HG03575 (cell line): ENCODE results near the gene SRP14.
"Not testable (repeated sequence)": the region's sequence is repeated elsewhere in the genome, so short reads cannot be mapped to it uniquely, and the experiment has no call there.

Experiments used
- ATAC-seq: cut with Tn5 transposase; IDR thresholded peaks from one replicate; pipeline ENCODE4 v1.9.1; 2021; ENCODE audit not compliant: unreplicated experiment, insufficient number of reproducible peaks, low FRiP score; ENCODE audit errors: extremely low read depth

The SRP14 gene

DNA sequence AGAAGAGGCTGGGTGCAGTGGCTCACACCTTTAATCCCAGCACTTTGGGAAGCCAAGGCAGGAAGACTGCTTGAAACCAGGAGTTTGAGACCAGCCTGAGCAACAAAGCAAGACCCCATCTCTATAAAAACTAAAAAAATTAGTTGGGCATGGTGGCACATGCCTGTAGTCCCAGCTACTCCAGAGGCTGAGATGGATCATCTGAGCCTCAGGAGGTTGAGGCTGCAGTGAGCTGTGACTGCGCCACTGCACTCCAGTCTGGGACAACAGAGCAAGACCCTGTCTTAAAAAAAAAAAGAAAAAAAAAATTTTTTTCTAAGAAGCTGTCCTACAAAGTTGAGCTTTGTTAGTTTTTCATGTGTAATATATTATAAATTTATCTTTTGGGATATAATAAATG is 3.8 kb downstream of the SRP14 start:
- ATAC-seq: not testable (repeated sequence)

DNA sequence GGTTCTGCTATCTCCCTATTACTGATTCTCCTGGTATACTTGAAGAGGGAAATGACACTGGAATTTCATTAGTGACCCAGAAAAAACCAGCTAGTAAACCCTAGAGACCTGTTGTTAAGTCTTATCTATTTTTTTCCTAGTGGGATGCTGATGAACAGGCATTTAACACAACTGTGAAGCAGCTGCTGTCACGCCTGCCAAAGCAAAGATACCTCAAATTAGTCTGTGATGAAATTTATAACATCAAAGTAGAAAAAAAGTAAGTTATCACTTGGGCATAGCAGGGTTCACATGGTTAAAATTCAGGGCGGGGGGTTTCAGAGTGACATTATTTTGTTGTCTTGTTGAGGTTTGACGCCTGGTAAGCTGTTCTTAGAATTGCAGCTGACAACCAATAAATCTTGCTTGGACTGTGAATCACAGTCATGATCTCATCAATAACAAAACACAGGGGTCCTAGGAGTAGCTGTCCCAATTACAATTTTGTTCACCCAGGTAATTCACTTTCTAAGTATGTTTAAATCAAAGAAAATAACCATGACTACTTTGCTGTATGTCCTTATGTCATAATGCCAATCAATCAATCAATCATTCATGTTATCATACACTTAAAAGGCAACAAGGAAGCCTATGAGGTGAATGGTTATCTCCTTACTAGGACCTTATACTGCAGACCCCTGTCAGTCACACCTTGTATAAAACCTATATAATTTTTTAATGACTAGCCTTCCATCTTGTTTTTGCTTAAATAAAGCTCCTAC is 4.6 kb downstream of the SRP14 start:
- no peak for ATAC-seq

DNA sequence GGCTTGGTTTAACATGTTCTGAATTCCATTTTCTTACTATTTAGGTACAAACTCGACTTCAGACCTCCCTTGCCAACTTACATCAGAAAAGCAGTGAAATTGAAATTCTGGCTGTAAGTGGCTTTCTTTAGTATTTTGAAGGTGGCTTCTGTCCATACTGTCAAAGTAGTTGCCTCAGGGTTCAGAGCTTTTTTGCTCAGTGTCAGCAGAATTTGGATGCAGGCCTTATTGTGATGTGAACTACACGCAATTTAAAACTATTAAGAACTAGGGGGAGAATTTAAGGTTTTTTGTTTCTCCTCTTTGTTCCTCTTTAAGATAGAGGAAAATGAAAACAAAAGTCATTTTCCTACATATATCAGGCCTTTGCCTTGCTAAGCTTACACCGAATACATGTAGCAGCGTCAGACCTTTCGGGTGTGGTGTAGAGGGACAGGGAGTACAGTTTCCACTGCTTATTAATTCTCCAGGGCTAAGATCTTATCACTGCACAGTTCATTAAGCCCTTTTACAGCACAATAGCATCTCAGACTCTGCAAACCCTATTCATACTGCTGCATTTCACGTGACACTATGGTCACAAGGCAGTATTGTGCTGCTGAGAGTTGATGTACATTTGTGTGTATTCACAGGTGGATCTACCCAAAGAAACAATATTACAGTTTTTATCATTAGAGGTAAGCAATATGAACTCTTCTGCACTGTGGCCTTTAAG is 6.7 kb downstream of the SRP14 start:
- no peak for ATAC-seq

- ATAC-seq: no peak
Observed at GRCh38 chr15:40031300-40031699, 7.7 kb downstream of the SRP14 start.

- ATAC-seq: no peak
Observed at GRCh38 chr15:40029979-40030893, 8.7 kb downstream of the SRP14 start.

GRCh38 chr15:40028853-40029252 is 10.1 kb downstream of the SRP14 start:
- no peak for ATAC-seq

GRCh38 chr15:40028193-40028592 is 10.8 kb downstream of the SRP14 start:
- ATAC-seq: no peak

DNA sequence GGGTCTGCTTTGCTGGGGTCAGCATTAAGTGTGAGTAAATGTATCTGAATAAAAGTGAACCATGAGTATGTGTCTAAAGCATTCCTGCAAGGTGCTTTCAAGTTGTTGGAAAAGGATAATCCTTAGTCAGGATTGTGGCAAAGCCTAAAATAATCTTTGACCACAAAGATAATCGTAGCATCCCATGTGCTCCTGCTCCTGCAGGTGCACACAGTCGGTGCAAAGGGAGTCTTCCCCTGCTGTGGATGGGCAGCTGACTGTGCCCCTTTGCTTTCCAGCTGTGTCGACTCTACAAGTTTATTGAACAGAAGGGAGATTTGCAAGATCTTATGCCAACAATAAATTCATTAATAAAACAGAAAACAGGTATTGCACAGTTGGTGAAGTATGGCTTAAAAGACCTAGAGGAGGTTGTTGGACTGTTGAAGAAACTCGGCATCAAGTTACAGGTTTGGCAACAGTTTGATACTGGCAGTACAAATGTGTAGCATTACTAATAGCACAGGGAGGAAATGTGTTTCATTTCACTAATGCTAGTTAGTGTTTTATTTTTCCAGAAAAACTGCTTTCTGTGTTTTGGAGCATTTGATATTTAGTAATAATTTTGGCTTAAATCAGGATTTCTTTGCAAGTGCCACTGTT is 22.6 kb downstream of the SRP14 start:
- no peak for ATAC-seq

- no peak for ATAC-seq
Observed at GRCh38 chr15:40014390-40014789, 24.6 kb downstream of the SRP14 start.

GRCh38 chr15:40013372-40013771 is 25.6 kb downstream of the SRP14 start:
- ATAC-seq: not testable (repeated sequence)

GRCh38 chr15:40011303-40011702 is 27.7 kb downstream of the SRP14 start:
- ATAC-seq: no peak

DNA sequence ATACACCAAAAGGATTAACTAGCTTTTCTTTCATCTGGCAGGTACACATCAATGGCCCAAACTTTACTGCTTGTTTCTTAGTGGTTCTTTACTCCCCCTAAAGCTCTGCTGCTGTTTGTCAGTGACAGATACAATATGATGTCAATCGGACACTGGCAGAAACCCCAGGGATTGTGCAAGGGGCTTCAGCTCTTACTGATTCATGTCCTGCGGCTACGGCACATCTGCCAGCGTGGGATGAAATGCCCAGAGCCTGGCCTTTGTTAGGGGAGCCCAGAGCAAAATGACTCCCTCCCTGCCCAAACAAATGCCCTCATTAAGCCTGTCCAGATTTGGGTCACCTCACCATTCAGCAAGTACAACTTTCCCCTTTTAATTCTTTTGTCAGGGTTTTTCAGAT is 28.3 kb downstream of the SRP14 start:
- no peak for ATAC-seq

DNA sequence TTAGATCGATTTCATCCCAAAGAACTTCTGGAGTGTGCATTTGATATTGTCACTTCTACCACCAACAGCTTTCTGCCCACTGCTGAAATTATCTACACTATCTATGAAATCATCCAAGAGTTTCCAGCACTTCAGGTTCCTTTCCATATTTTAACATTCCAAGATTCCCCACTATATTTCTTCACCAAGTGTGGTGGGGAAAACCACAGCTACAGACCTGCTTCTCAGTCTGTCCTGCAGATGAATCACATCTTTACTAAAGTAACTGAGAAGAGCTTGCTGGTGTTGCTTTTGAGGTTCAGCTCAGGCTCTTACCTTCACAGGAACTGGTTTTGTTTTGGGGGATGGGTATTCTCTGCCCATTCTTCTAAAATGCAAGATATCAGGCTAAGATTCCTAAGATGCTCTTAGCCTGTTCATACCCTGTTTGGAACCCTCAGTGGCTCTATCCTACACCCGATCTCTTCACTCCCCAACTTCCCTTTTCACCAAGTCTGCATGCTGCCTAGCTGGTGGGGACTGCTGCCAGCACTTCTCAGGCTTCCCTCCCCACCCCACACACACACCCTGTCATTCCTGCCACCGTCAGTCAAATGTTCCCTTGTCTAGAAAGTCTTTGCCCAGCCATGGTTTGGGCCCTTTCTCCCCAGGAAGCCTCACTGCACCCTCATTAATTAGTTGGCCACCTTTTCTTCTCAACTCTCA is 30.8 kb downstream of the SRP14 start:
- no peak for ATAC-seq

- no peak for ATAC-seq
Observed at GRCh38 chr15:40006646-40007045, 32.3 kb downstream of the SRP14 start.

- no peak for ATAC-seq
Observed at GRCh38 chr15:40006003-40006402, 33.0 kb downstream of the SRP14 start.

- no peak for ATAC-seq
Observed at GRCh38 chr15:40003116-40003916, 35.7 kb downstream of the SRP14 start.

DNA sequence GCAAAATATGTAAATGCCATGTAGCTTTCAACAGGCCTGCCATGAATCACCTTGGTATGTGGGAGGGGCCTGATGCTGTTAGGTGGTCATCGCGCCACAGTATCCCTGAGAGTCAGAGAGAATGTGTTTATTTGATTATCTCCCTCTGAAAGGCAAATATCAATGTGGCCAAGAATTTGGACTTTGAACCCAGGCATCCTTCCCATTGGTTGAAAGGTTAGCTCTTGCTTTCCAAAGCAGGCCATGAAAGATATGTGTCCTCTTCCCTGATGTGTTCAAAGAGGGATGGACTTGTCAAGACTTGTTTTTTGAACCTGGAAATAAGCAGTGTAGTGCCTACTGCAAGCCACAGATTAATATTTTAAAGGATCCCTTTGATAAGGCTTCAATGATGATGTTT is 36.7 kb downstream of the SRP14 start:
- ATAC-seq: no peak
